GM13977 (cell line): ENCODE data around the gene NMD3.

Source experiments
- DNase-seq: peaks from one replicate; pipeline ENCODE4 v3.0.0; 2012; ENCODE audit warnings: low spot score
- CTCF ChIP-seq: IDR thresholded peaks from 2 replicates; pipeline ENCODE4 v1.5.1; 2012; ENCODE audit warnings: mild to moderate bottlenecking, control low read depth; ENCODE audit not compliant: insufficient read depth; ENCODE audit errors: extremely low read depth, missing control alignments
- in situ Hi-C: fragments of 300-500 bp; cut with MboI; formaldehyde crosslinking; loops from one replicate; pipeline ENCODE4 v1.12.0; 2022; ENCODE audit warnings: low sequenced_read_pairs, low pct_unique_long_range_greater_than_20kb, mixed read lengths, inconsistent platforms; ENCODE audit not compliant: unreplicated experiment

The NMD3 gene

GRCh38 chr3:161291191-161291901 lies 70.2 kb downstream of the NMD3 start:
- no peak for DNase-seq
- no peak for TF ChIP-seq CTCF
- in situ Hi-C loops, result no loop called here

DNA sequence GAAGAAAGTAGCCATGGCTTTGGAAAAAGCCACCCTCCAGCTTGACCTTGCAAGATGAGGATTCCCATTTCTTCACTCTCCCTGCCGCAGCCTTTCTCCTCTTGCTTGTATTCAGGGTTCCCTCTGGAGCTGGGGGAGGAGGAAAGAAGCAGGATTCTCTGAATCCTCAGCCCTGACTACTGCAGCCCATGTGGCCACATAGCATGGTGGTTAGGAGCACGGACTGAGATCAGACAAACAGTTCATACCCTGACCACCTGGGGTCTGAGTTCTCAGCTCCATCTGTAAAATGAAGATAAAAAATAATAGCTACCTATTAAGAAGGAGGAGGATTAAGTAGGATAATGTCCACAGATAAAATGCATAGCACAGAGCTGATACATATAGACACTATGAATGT lies 72.3 kb downstream of the NMD3 start:
- in situ Hi-C loops, result no loop called here
- no peak for TF ChIP-seq CTCF
- DNase-seq, result no peak

DNA sequence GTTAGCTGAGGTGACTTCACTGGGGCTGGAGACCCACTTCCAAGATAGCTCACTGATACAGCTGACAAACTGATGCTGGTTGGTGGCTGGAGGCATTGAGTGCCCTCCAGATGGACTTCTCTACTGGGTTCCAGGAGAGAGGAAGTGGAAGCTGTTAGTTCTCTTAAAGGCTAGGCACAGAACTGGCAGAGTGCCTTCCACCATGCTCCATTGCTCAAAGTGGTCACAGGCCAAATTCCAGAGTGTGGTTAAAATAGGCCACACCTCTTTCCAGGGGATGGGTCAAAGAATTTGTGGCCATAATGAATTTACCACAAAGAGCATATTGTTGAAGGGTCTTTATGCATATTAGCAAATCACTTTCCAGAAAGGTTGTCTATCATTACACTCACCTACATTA lies 74.2 kb downstream of the NMD3 start:
- no peak for TF ChIP-seq CTCF
- no peak for DNase-seq
- in situ Hi-C loops, result no loop called here

DNA sequence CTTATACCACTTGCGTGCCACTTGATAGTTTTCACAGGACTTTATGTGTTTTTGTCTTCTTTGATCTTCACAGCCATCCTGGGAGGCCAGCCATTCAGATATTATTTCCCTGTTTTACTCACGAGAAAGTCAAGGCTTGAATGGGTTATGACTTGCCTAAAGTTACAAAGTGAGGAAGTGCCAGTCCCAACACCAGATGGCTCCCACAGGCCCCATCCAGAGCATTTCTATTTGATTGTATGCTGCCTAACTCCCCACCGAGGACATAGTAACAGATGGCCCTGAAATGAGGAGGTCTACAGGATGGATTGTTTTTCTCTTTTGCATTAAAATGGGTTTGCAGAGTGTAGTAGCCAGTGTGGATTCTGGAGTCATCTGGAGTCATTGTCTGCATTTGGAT lies 75.7 kb downstream of the NMD3 start:
- in situ Hi-C loops, result no loop called here
- no peak for DNase-seq
- no peak for TF ChIP-seq CTCF
